ENCODE measurements around the gene DCST2.

DCST2 gene

GRCh38 chr1:155037043-155037442, 3.5 kb upstream of the DCST2 start:
- no peak overlapping the region for H3K9ac ChIP-seq (ENCODE audit: low read length)
- H3K9me2 ChIP-seq (replicated peaks; ENCODE audit: insufficient read depth, low read length) = no peaks in the 10 kb centered on the region
- H3K27me3 ChIP-seq (ENCODE audit: low read length) = no peaks in the 10 kb centered on the region
- H3K9me3 ChIP-seq (ENCODE audit: insufficient read depth, low read length) = no peaks in the 10 kb centered on the region
- no peak overlapping the region for H2AFZ ChIP-seq (ENCODE audit: low read depth, low read length, severe bottlenecking)
- H3K4me2 ChIP-seq (ENCODE audit: low read depth, low read length, poor library complexity, severe bottlenecking) = no peak overlapping the region
- no peaks in the 10 kb centered on the region for H3K79me2 ChIP-seq (ENCODE audit: insufficient read depth, low read length)
- H3F3A ChIP-seq (ENCODE audit: insufficient read depth) = no peaks in the 10 kb centered on the region
- H3K4me3 ChIP-seq (ENCODE audit: insufficient read depth, low read length, poor library complexity, severe bottlenecking) = no peak overlapping the region
- no peaks in the 10 kb centered on the region for H4K20me1 ChIP-seq (ENCODE audit: low read depth, low read length)
- H3K36me3 ChIP-seq (ENCODE audit: low read length) = no peaks in the 10 kb centered on the region
- TF ChIP-seq, protein P1, sequence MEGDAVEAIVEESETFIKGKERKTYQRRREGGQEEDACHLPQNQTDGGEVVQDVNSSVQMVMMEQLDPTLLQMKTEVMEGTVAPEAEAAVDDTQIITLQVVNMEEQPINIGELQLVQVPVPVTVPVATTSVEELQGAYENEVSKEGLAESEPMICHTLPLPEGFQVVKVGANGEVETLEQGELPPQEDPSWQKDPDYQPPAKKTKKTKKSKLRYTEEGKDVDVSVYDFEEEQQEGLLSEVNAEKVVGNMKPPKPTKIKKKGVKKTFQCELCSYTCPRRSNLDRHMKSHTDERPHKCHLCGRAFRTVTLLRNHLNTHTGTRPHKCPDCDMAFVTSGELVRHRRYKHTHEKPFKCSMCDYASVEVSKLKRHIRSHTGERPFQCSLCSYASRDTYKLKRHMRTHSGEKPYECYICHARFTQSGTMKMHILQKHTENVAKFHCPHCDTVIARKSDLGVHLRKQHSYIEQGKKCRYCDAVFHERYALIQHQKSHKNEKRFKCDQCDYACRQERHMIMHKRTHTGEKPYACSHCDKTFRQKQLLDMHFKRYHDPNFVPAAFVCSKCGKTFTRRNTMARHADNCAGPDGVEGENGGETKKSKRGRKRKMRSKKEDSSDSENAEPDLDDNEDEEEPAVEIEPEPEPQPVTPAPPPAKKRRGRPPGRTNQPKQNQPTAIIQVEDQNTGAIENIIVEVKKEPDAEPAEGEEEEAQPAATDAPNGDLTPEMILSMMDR (IDR thresholded peaks at IDR 0.05; ENCODE audit: insufficient read depth, low read length, poor library complexity, severe bottlenecking) = no peak
- no peak for TF ChIP-seq EZH2phosphoT487 (conservative IDR thresholded peaks at IDR 0.05; ENCODE audit: low read length)
- H3K27ac ChIP-seq (ENCODE audit: low read depth, low read length) = no peak overlapping the region

DNA sequence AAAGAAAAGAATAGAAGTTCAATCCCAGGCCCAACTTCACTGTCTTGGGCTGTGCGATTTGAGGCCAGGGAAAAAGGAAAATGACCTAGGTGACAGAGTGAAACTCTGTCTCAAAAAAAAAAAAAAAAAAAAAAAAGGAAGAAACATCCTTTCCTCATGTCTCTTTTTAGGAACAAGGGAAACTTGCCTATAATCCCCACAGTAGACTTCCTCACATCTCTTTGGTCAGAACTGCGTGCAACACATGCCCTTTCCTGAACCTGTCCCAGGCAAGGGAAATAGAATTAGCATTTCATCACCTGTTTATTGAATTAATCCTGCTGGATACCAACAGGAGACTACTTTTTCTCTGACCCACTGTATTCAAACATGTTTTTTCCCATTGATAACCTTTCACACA, 2.4 kb upstream of the DCST2 start:
- Histone ChIP-seq H3K9me3 (ENCODE audit: insufficient read depth, low read length) (no peaks in the 10 kb centered on the region), H3K36me3 (ENCODE audit: low read length) (no peaks in the 10 kb centered on the region), H3K27me3 (ENCODE audit: low read length) (no peaks in the 10 kb centered on the region), H3K9me2 (replicated peaks; ENCODE audit: insufficient read depth, low read length) (no peaks in the 10 kb centered on the region), H3K4me2 (ENCODE audit: low read depth, low read length, poor library complexity, severe bottlenecking) (no peak overlapping the region), H3K4me3 (ENCODE audit: insufficient read depth, low read length, poor library complexity, severe bottlenecking) (no peak overlapping the region), H3F3A (ENCODE audit: insufficient read depth) (no peaks in the 10 kb centered on the region), H3K79me2 (ENCODE audit: insufficient read depth, low read length) (no peaks in the 10 kb centered on the region), H3K9ac (ENCODE audit: low read length) (no peak overlapping the region), H2AFZ (ENCODE audit: low read depth, low read length, severe bottlenecking) (no peak overlapping the region), H3K27ac (ENCODE audit: low read depth, low read length) (no peak overlapping the region), H4K20me1 (ENCODE audit: low read depth, low read length) (no peaks in the 10 kb centered on the region)
- no peak for TF ChIP-seq EZH2phosphoT487 (conservative IDR thresholded peaks at IDR 0.05; ENCODE audit: low read length)
- TF ChIP-seq, protein P1 (IDR thresholded peaks at IDR 0.05; ENCODE audit: insufficient read depth, low read length, poor library complexity, severe bottlenecking) = no peak

DNA sequence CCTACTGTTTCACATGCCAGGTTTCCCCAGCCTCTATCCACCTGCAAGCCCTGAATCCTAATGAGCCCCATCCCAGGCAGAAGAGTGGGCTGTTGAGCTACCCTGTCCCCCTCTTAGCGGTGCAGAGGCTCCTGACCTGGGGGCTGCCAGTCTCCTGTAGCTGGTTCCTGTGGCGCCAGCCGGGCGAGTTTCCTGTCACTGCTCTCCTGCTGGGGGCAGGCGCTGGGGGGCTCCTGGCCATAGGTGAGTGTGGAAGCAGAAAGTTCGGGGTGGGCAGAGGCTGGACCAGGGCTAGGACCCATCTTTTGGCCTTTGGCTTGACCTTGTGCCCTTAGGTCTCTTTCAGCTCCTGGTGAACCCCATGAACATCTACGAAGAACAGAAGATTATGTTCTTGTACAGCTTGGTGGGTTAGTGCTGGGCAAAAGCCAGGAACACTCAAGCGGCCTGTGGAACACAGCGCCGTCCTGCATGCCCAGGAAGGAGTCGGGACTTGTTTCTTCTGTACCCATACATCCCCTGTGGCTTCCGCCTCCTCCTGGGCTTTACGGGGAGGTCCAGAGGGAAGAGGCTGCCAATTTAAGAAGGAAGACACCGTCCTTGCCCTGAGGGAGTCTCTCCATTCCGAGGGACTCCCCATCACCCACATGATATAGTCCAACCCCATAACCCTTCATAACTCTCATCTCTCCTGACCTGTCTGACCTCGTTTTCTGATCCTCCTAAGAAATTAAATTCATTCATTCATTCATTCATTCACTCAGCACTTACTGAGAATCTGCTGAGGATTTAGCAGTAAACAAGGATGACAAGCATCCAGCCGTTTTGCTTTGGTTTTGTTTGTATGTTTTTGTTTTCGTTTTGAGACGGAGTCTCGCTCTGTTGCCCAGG, 982 bp upstream of the DCST2 start:
- H3K27me3 ChIP-seq (ENCODE audit: low read length) = no peaks in the 10 kb centered on the region
- H3K36me3 ChIP-seq (ENCODE audit: low read length) = no peaks in the 10 kb centered on the region
- no peak overlapping the region for H3K9ac ChIP-seq (ENCODE audit: low read length)
- no peak overlapping the region for H3K27ac ChIP-seq (ENCODE audit: low read depth, low read length)
- no peak overlapping the region for H3K4me2 ChIP-seq (ENCODE audit: low read depth, low read length, poor library complexity, severe bottlenecking)
- no peaks in the 10 kb centered on the region for H3K9me2 ChIP-seq (replicated peaks; ENCODE audit: insufficient read depth, low read length)
- no peak overlapping the region for H3K4me3 ChIP-seq (ENCODE audit: insufficient read depth, low read length, poor library complexity, severe bottlenecking)
- TF ChIP-seq, protein P1 (IDR thresholded peaks at IDR 0.05; ENCODE audit: insufficient read depth, low read length, poor library complexity, severe bottlenecking) = no peak
- no peak for TF ChIP-seq EZH2phosphoT487 (conservative IDR thresholded peaks at IDR 0.05; ENCODE audit: low read length)
- no peak overlapping the region for H2AFZ ChIP-seq (ENCODE audit: low read depth, low read length, severe bottlenecking)
- no peaks in the 10 kb centered on the region for H3K9me3 ChIP-seq (ENCODE audit: insufficient read depth, low read length)
- H3K79me2 ChIP-seq (ENCODE audit: insufficient read depth, low read length) = no peaks in the 10 kb centered on the region
- H3F3A ChIP-seq (ENCODE audit: insufficient read depth) = no peaks in the 10 kb centered on the region
- H4K20me1 ChIP-seq (ENCODE audit: low read depth, low read length) = no peaks in the 10 kb centered on the region

Measured in SU-DHL-6 (cell line).